CD4-positive, alpha-beta memory T cell (primary cell): ENCODE results near the gene SYNJ1. TPM values are rescaled to one million over a fixed set of nuclear protein-coding genes. Genes with fewer than 3 reads are reported as not detected.
"Not testable (repeated sequence)": the region's sequence is repeated elsewhere in the genome, so short reads cannot be mapped to it uniquely, and the experiment has no call there.

Experiments used
- CTCF ChIA-PET: fragments of 350-600 bp; sonication (Branson Sonifier 250); formaldehyde crosslinking; loops from one replicate; lab custom pipeline; 2021; ENCODE audit warnings: inconsistent platforms; ENCODE audit not compliant: partially characterized antibody; lab: Charles Lee
- POLR2A ChIA-PET: fragments of 350-600 bp; sonication (Branson Sonifier 250); formaldehyde crosslinking; loops from one replicate; lab custom pipeline; 2021; ENCODE audit not compliant: partially characterized antibody; lab: Charles Lee
- DNase-seq, 5 donors: peaks; one replicate each; pipeline versions ENCODE4 v3.0.0 to v3.0.0-alpha.2; 2020 to 2022; ENCODE audit warnings: mixed read lengths in 1 of 5
- H3K27ac ChIP-seq: one replicate; pipeline ENCODE4 v1.7.0; 2013; ENCODE audit warnings: low read depth, low read length
- H3K27me3 ChIP-seq: 2 replicates; pipeline ENCODE4 v1.7.0; 2013; ENCODE audit warnings: mild to moderate bottlenecking, low read length, moderate library complexity; ENCODE audit not compliant: insufficient read depth
- H3K36me3 ChIP-seq: 2 replicates; pipeline ENCODE4 v1.7.0; 2013; ENCODE audit warnings: mild to moderate bottlenecking, low read length, moderate library complexity; ENCODE audit not compliant: insufficient read depth
- H3K4me1 ChIP-seq: 2 replicates; pipeline ENCODE4 v1.7.0; 2013; ENCODE audit warnings: mild to moderate bottlenecking, low read length, moderate library complexity; ENCODE audit not compliant: insufficient read depth
- H3K4me3 ChIP-seq, 2 donors: one replicate each; pipeline ENCODE4 v1.7.0; 2013; ENCODE audit warnings: low read length in 2 of 2, mild to moderate bottlenecking in 1 of 2
- H3K9me3 ChIP-seq, 2 donors: one replicate each; pipeline ENCODE4 v1.7.0; 2013; ENCODE audit warnings: low read length in 2 of 2, control low read depth in 1 of 2; ENCODE audit not compliant: control insufficient read depth in 1 of 2
- H3K27ac Mint-ChIP-seq, 7 donors: one replicate each; pipeline ENCODE4 v1.8.0; 2020 to 2021; ENCODE audit warnings: mixed read lengths in 7 of 7, mild to moderate bottlenecking in 6 of 7, inconsistent platforms in 3 of 7, moderate library complexity in 3 of 7
- H3K27me3 Mint-ChIP-seq, 2 donors: one replicate each; pipeline ENCODE4 v1.8.0; 2020 to 2021; ENCODE audit warnings: mixed read lengths in 2 of 2
- H3K36me3 Mint-ChIP-seq, 2 donors: one replicate each; pipeline ENCODE4 v1.8.0; 2020 to 2021; ENCODE audit warnings: mixed read lengths in 2 of 2, inconsistent platforms in 1 of 2, mild to moderate bottlenecking in 1 of 2
- H3K4me1 Mint-ChIP-seq, 4 donors: one replicate each; pipeline ENCODE4 v1.8.0; 2020 to 2021; ENCODE audit warnings: mixed read lengths in 4 of 4, mild to moderate bottlenecking in 1 of 4
- H3K4me3 Mint-ChIP-seq, 8 donors: one replicate each; pipeline ENCODE4 v1.8.0; 2020 to 2021; ENCODE audit warnings: mixed read lengths in 8 of 8, mild to moderate bottlenecking in 7 of 8, moderate library complexity in 6 of 8, inconsistent platforms in 3 of 8
- H3K9me3 Mint-ChIP-seq, 8 donors: one replicate each; pipeline ENCODE4 v1.8.0; 2020 to 2021; ENCODE audit warnings: mixed read lengths in 8 of 8, mild to moderate bottlenecking in 5 of 8, inconsistent platforms in 3 of 8, moderate library complexity in 1 of 8
- intact Hi-C: fragments of 100-400 bp; cut with micrococcal nuclease; formaldehyde crosslinking; loops from one replicate; pipeline ENCODE4 v1.15.1; 2023
- polyA plus RNA-seq, 2 donors: library from polyadenylated mRNA; unstranded; fragments of 300-500 nt; fragmentation: Illumina TruSeq; gene quantifications; one replicate each; pipeline ENCODE4 v1.2.3, GENCODE V29; 2021
- total RNA-seq, 2 experiments: library from RNA; stranded (reverse); gene quantifications; one replicate each; pipeline ENCODE4 v1.2.3, GENCODE V29; 2021

SYNJ1 gene
- total and polyA plus RNA-seq, 4 experiments from 2014 or later, result 5.6 to 29.4 (median 16.9) TPM

DNA sequence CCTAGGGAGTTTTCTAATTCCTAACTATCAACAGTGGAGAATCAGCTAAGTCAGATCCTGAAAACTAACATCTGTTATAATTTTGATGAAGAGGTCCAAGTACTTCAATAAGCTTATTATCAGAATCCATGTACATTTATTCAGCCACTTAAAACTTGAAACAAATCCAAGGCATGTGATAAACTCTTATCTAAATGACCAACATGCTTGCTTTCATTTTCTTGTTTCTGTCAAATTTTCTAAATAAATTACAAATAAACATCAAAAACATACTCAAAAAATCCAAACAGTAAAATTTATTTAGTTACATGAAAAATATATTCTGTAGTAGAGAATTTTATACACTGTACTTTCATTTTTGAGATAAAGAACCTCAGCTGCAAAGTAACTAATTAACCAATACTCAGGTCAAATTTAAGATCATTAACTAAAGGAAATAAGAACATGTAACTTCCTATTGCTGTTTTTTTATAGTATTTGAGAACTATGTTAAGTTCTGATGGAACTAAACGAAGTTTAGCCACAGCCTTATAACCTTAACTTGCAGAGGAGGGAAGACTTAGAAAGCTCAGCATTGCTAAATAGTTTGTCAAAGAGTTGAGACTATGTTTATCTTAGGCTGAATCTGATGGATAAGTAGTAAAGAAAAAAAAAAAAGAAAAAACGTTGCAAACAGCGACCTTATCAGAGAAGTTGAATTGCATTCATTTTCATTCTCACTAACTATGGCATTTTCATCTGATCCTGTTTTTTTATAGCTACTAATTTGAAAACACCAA is 44.9 kb downstream of the SYNJ1 start:
- Histone ChIP-seq H3K4me1 (no peaks in the 10 kb centered on the region), H3K36me3 (peaks cover 10% of the 10 kb centered on the region), H3K27ac (no peak overlapping the region), H3K9me3 (no peaks in the 10 kb centered on the region), H3K4me3 (no peak overlapping the region), H3K27me3 (no peaks in the 10 kb centered on the region)
- H3K36me3 Mint-ChIP-seq, result peaks cover 38 to 45% of the 10 kb centered on the region in 2 donors
- peaks cover 0 to 3% (median 0%) of the 10 kb centered on the region in 4 donors for H3K4me1 Mint-ChIP-seq
- no peaks in the 10 kb centered on the region for H3K27me3 Mint-ChIP-seq
- intact Hi-C loops, result no loop called here
- DNase-seq, result no peak
- POLR2A ChIA-PET, result interaction anchor here (1.3 kb wide), 1 partner anchor 89 kb away, joined by 7 read pairs; the partner anchor contains the start of gene PAXBP1
- H3K27ac Mint-ChIP-seq, result peak overlapping the region in 3 of 7 donors; percentile 17 to 25 (median 22)
- no peak overlapping the region for H3K4me3 Mint-ChIP-seq
- CTCF ChIA-PET, result interaction anchor here (0.7 kb wide), 1 partner anchor 143 kb away, joined by 3 read pairs; no protein-coding TSS in a partner anchor
- H3K9me3 Mint-ChIP-seq, result no peaks in the 10 kb centered on the region

DNA sequence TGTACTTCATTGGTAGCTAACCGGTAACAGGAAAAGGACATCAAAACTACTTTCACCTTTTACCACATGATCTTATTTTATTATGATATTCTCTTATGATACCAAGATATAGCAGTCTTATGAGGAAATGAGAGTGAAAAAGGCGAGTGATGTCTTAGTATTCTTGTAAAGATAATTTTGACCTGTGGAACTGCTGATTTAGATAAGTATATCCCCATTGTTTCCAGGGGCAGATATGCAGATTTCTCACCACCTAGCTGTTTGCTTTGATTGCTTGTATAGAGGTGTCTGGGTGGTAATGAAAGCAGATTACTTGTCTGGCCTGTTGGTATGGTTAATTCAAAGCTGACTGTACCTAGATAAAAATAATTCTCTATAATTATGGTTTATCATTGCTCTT is 53.1 kb downstream of the SYNJ1 start:
- Histone ChIP-seq H3K27me3 (no peaks in the 10 kb centered on the region), H3K4me3 (no peak overlapping the region), H3K9me3 (no peaks in the 10 kb centered on the region), H3K36me3 (peaks cover 20% of the 10 kb centered on the region), H3K27ac (no peak overlapping the region), H3K4me1 (no peaks in the 10 kb centered on the region)
- Mint-ChIP-seq H3K36me3 (peaks cover 47 to 50% of the 10 kb centered on the region in 2 donors), H3K27ac (no peak overlapping the region), H3K4me3 (no peak overlapping the region), H3K9me3 (no peaks in the 10 kb centered on the region), H3K27me3 (no peaks in the 10 kb centered on the region), H3K4me1 (no peaks in the 10 kb centered on the region)
- CTCF ChIA-PET, result interaction anchor here (0.6 kb wide), 1 partner anchor 255 kb away, joined by 3 read pairs; no protein-coding TSS in a partner anchor
- intact Hi-C loops, result no loop called here
- POLR2A ChIA-PET, result no interaction called here
- no peak for DNase-seq

DNA sequence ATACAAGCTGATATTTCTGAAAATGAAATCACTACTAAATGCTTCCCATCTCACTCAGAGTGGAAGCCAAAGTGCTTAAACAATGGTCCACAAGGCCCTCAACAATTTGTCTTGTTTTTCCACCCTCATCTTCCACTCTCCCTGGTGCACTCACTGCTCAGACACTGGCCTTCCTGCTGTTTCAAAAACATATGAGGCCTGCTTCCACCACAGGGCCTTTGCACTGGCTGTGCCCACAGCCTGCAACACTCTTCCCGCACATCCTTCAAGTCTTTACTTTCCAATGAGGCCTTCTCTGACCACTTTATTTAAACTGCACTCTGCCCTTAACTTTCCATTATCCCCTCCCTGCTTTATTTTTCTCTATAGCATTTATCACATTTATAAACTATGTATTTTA is 53.8 kb downstream of the SYNJ1 start:
- Mint-ChIP-seq H3K9me3 (no peaks in the 10 kb centered on the region), H3K4me3 (no peak overlapping the region), H3K4me1 (no peaks in the 10 kb centered on the region), H3K27me3 (no peaks in the 10 kb centered on the region), H3K36me3 (peaks cover 43 to 53% of the 10 kb centered on the region in 2 donors), H3K27ac (no peak overlapping the region)
- peaks cover 20% of the 10 kb centered on the region for H3K36me3 ChIP-seq
- ChIA-PET CTCF (no interaction called here), POLR2A (no interaction called here)
- DNase-seq, result no peak
- intact Hi-C loops, result no loop called here
- no peak overlapping the region for H3K4me3 ChIP-seq
- no peaks in the 10 kb centered on the region for H3K9me3 ChIP-seq
- no peaks in the 10 kb centered on the region for H3K4me1 ChIP-seq
- H3K27me3 ChIP-seq, result no peaks in the 10 kb centered on the region
- H3K27ac ChIP-seq, result no peak overlapping the region

DNA sequence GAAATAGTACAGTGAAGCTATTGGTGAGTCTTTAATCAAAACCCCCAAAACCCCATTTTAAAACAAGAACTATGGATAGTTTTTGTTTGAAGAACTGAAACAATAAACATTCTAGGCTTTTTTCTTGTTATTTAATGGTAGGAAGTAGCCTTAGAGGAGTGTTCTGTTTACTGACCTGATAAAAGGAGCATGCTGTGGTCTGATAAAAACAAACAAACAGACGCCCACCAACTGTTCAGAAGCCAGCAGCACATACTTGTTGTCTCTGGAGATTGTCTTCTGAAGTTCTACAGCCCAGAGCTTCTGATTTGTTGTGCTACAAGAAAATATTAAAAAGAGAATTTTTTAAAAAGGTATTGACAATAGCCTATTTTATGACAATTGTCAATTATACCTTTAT is 61.6 kb downstream of the SYNJ1 start:
- Mint-ChIP-seq H3K27ac (no peak overlapping the region), H3K4me3 (no peak overlapping the region), H3K27me3 (no peaks in the 10 kb centered on the region), H3K4me1 (no peaks in the 10 kb centered on the region), H3K36me3 (peaks cover 66 to 78% of the 10 kb centered on the region in 2 donors), H3K9me3 (peaks cover 0 to 28% (median 22%) of the 10 kb centered on the region in 8 donors)
- intact Hi-C loops, result no loop called here
- ChIA-PET CTCF (no interaction called here), POLR2A (no interaction called here)
- Histone ChIP-seq H3K27ac (no peak overlapping the region), H3K27me3 (no peaks in the 10 kb centered on the region), H3K9me3 (peaks cover 0 to 8% of the 10 kb centered on the region in 2 donors), H3K4me3 (no peak overlapping the region), H3K4me1 (no peaks in the 10 kb centered on the region), H3K36me3 (peaks cover 38% of the 10 kb centered on the region)
- no peak for DNase-seq

DNA sequence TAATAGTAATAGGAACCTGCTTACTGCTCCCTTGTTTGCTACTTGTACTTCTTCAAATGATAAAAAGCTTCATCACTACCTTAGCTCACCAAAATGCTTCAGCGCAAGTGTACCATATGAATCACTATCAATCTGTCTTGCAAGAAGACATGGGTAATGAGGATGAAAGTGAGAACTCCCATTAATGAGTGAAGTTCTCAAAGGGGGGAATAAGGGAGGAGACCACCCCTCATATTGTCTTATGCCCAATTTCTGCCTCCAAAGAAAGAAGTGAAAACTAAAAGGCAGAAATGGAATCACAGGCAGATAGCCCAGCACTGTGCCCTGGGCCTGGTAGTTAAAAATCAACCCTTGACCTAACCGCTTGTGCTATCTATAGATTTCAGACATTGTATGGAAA is 63.7 kb downstream of the SYNJ1 start:
- H3K9me3 ChIP-seq, H3K27ac Mint-ChIP-seq, H3K27me3 ChIP-seq, H3K4me3 ChIP-seq, POLR2A ChIA-PET, intact Hi-C loops, H3K4me1 ChIP-seq, DNase-seq, H3K4me1 Mint-ChIP-seq, H3K4me3 Mint-ChIP-seq, H3K27me3 Mint-ChIP-seq, H3K27ac ChIP-seq: not testable (repeated sequence)
- Mint-ChIP-seq H3K36me3 (peaks cover 75 to 86% of the 10 kb centered on the region in 2 donors), H3K9me3 (peaks cover 0 to 28% (median 22%) of the 10 kb centered on the region in 8 donors)
- H3K36me3 ChIP-seq, result peaks cover 31% of the 10 kb centered on the region
- CTCF ChIA-PET, result interaction anchor here (0.6 kb wide), 1 partner anchor 12 kb away, joined by 3 read pairs; no protein-coding TSS in a partner anchor

DNA sequence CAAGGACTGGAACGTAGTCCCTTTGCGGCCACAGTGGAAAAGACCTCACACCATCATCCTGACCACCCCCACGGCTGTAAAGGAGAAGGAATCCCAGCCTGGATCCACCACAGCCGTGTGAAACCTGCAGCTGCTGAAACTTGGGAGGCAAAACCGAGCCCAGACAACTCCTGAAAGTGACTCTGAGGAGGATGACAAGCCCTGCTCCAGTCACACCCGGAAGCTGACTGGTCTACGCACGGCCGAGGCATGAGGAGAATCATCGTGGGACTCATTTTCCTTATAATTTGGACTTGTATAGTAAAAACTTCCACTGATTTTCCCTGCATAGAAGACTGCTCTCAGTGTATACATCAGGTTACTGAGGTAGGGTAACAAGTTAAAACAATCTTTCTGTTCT is 65.8 kb downstream of the SYNJ1 start:
- H3K27ac ChIP-seq, CTCF ChIA-PET, H3K4me3 Mint-ChIP-seq, H3K27me3 Mint-ChIP-seq, DNase-seq, POLR2A ChIA-PET, H3K27me3 ChIP-seq, H3K4me1 Mint-ChIP-seq, H3K4me1 ChIP-seq, H3K4me3 ChIP-seq, H3K9me3 ChIP-seq, H3K27ac Mint-ChIP-seq, intact Hi-C loops: not testable (repeated sequence)
- peaks cover 0 to 28% (median 22%) of the 10 kb centered on the region in 8 donors for H3K9me3 Mint-ChIP-seq
- peaks cover 34% of the 10 kb centered on the region for H3K36me3 ChIP-seq
- H3K36me3 Mint-ChIP-seq, result peaks cover 82 to 86% of the 10 kb centered on the region in 2 donors

DNA sequence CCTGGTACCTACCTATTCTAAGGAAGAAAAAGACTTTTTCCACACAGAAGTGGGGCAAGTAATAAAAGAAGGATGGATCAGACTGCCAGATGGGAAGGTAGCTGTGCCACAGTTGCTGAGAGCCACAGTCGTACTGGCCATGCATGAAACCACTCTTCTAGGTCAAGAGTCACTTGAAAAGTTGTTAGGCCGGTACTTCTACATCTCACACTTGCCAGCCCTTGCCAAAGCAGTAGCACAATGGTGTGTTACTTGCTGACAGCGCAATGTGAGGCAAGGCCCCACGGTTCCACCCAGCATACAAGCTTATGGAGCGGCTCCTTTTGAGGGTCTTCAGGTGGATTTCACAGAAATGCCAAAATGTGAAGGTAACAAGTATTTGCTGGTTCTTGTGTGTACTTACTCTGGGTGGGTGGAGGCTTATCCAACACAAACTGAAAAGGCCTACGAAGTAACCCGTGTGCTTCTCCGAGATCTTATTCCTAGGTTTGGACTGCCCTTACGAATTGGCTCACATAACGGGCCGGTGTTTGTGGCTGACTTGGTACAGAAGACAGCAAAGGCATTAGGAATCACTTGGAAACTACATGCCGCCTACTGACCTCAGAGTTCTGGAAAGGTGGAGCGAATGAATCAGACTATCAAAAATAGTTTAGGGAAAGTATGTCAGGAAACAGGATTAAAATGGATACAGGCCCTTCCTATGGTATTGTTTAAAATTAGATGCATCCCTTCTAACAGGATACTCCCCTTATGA is 66.6 kb downstream of the SYNJ1 start:
- H3K27me3 Mint-ChIP-seq, intact Hi-C loops, H3K4me1 ChIP-seq, CTCF ChIA-PET, H3K27me3 ChIP-seq, DNase-seq, H3K4me3 Mint-ChIP-seq, H3K9me3 ChIP-seq, H3K27ac ChIP-seq, H3K4me3 ChIP-seq, H3K4me1 Mint-ChIP-seq: not testable (repeated sequence)
- Mint-ChIP-seq H3K27ac (peak overlapping the region in 1 of 7 donors; percentile 48), H3K9me3 (peaks cover 0 to 28% (median 22%) of the 10 kb centered on the region in 8 donors), H3K36me3 (peaks cover 86 to 92% of the 10 kb centered on the region in 2 donors)
- POLR2A ChIA-PET, result interaction anchor here (1.3 kb wide), 1 partner anchor 49 kb away, joined by 3 read pairs; the partner anchor contains the start of gene CFAP298
- H3K36me3 ChIP-seq, result peaks cover 32% of the 10 kb centered on the region
